ENCODE data around the gene SORD.
A peak's percentile ranks its signal among the peaks of the same experiment; 100 is the strongest.
"Not testable (repeated sequence)": the region's sequence is repeated elsewhere in the genome, so short reads cannot be mapped to it uniquely, and the experiment has no call there.

SORD gene

DNA sequence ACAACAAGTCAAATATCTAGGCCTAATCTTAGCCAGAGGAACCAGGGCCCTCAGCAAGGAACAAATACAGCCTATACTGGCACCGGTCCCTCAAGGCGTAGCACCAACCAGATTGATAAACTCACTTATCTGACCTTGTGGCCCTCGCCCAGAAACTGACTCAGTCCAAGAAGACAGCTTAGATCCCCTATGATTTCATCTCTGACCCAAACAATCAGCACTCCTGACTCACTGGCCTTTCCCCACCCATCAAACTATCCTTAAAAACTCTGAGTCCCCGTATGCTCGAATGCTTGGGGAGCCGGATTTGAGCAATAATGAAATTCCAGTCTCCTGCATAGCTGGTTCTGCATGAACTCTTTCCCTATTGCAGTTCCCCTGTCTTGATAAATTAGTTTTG lies 1.6 kb upstream of the SORD start:
- Histone ChIP-seq H3K9me3 (no peaks in the 10 kb centered on the region), H3K27me3 (peaks cover 0 to 10% of the 10 kb centered on the region in 2 donors), H3K27ac (no peak overlapping the region), H3K4me1 (peaks cover 0 to 18% (median 16%) of the 10 kb centered on the region in 4 donors), H3K4me3 (no peak overlapping the region), H3K36me3 (no peaks in the 10 kb centered on the region)
- no peak for TF ChIP-seq CTCF (IDR thresholded peaks at IDR 0.05)
- intact Hi-C loops (cut with DNase I; ENCODE audit: low total_unique reads): no loop called here
- no peak for DNase-seq

DNA sequence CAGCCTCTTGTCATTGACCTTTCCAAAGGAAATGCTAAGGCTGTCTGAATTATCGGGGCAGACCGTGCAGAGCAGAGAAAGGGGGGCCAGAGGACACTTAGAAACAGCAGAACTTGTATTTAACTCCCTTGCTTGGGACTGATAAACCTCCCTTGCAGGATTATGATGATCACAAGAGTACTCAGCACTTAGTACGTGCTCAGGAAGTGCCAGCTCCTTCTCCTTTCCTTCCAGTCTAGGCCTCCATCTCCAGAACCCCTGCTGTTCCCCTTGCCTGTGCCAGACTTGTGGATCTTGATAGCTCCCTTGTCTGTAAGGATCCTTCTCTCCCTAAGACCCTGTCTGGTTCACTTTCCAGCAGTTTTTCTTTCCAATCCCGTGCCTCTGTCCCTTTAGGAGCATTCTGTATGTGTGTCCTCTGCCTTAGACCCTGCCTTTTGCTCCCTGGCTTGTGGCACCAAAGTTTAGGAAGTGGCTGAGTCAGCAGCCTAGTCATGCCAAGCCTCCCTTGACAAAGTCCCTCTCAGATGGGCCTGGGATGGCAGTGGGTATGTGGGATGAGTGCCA lies 747 bp downstream of the SORD start:
- intact Hi-C loops (cut with DNase I; ENCODE audit: low total_unique reads): no loop called here
- H3K27me3 ChIP-seq: peaks cover 0 to 10% of the 10 kb centered on the region in 2 donors
- H3K27ac ChIP-seq: peak overlapping the region; percentile 76 to 77
- DNase-seq: no peak
- peaks cover 0 to 18% (median 16%) of the 10 kb centered on the region in 4 donors for H3K4me1 ChIP-seq
- H3K36me3 ChIP-seq: no peaks in the 10 kb centered on the region
- TF ChIP-seq CTCF (IDR thresholded peaks at IDR 0.05): no peak
- peak overlapping the region; percentile 58 to 86 for H3K4me3 ChIP-seq
- H3K9me3 ChIP-seq: no peaks in the 10 kb centered on the region

DNA sequence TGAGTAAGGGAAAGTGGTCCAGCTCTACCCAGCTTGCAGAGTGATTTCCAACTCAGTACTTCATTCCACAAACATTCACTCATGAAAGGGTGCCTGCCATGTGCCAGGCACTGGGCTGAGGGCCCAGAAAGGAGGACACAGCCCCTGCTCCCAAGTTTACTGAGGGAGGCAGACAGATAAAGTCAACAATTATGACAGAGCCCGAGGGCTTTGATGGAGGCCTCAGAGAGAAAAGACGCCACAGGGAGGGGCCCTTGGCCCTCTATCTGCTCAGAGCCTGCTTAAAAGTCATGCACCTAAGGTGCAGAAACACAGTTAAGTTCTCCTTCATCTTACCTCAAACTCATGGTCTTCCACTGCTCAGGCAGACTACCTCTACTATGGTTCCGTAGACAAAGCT lies 1.7 kb downstream of the SORD start:
- not testable (repeated sequence) for H3K36me3 ChIP-seq, DNase-seq
- intact Hi-C loops (cut with DNase I; ENCODE audit: low total_unique reads): loop anchor here (5.0 kb wide), 1 partner anchor 162 kb away; no protein-coding TSS in a partner anchor

DNA sequence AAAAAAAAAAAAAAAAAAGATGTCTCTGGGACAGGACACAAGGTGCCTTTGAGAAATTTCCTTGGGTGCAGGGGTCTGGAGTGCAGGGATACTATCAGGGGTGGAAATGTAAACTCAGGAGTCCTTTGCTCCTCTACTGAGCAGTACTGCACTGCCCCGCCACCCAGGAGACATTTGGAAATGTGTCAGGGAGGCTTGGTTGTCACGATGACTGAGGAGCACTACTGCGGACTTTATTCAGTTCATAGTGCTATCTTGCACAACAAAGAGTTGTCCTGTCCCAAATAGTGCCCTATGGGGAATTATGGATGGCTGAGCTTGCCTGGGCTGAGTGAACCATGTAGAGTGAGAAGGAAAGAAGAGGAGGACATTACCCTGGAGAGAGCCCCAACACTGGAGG lies 2.6 kb downstream of the SORD start:
- not testable (repeated sequence) for H3K27me3 ChIP-seq, H3K27ac ChIP-seq, H3K4me3 ChIP-seq, H3K36me3 ChIP-seq, H3K9me3 ChIP-seq, DNase-seq
- H3K4me1 ChIP-seq: peaks cover 0 to 18% (median 16%) of the 10 kb centered on the region in 4 donors
- intact Hi-C loops (cut with DNase I; ENCODE audit: low total_unique reads): loop anchor here (5.0 kb wide), 1 partner anchor 163 kb away; no protein-coding TSS in a partner anchor

More for the DNA sequence above, 1.7 kb downstream of the SORD start:
- H3K4me1 ChIP-seq: peaks cover 0 to 18% (median 16%) of the 10 kb centered on the region in 4 donors
- not testable (repeated sequence) for H3K27me3 ChIP-seq, H3K4me3 ChIP-seq, H3K9me3 ChIP-seq, H3K27ac ChIP-seq

DNA sequence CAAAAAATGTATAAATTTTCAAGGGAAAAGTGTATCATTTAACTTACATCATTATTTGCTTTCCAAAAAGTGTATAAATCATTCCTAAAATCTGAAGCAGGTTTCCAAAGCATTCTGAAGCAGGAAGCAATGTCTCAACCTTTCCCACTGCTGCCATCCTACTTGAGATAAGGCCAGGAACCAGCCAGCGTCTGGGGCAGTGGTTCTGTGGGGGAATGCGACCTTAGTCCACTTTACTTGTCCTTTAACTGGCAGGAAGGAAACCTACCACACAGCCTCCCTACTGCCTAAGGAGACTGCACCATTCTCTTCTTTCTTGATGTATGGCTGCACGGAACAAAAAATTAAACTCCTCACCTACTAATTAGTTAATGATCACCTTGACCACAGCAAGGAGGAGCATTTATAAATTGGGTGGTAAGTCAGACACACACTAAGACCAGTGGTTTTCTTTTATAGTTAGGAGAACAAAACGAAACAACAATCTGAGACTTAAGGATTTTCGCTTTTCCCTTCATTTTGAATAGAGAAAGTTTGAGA lies 3.7 kb downstream of the SORD start:
- H3K36me3 ChIP-seq: no peaks in the 10 kb centered on the region
- no peaks in the 10 kb centered on the region for H3K9me3 ChIP-seq
- H3K27ac ChIP-seq: no peak overlapping the region
- no peak overlapping the region for H3K4me3 ChIP-seq
- no peaks in the 10 kb centered on the region for H3K27me3 ChIP-seq
- no peak for TF ChIP-seq CTCF (IDR thresholded peaks at IDR 0.05)
- intact Hi-C loops (cut with DNase I; ENCODE audit: low total_unique reads): loop anchor here (5.0 kb wide), 1 partner anchor 164 kb away; no protein-coding TSS in a partner anchor
- DNase-seq: no peak
- peaks cover 0 to 18% (median 16%) of the 10 kb centered on the region in 4 donors for H3K4me1 ChIP-seq

DNA sequence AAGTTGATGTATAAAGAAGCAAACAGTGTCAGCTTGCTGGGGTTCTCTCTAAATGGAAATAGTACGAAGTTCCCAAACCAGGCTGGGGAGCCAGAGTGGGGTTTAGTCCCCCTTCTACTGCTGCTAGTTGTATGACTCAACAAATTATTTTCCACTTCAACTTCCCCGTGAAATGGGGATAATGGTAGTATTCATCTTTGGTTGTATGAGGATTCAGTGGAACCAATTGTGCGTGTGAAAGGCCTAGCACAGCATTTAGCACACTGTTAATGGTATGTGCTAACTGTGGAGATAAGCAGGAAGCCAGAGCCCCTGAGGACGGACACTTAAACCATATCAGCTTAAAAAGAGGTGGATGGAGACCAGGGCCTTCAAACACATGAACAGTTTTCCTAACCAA lies 4.2 kb downstream of the SORD start:
- DNase-seq: no peak
- no peak overlapping the region for H3K4me3 ChIP-seq
- no peaks in the 10 kb centered on the region for H3K27me3 ChIP-seq
- H3K9me3 ChIP-seq: no peaks in the 10 kb centered on the region
- no peaks in the 10 kb centered on the region for H3K36me3 ChIP-seq
- H3K4me1 ChIP-seq: peaks cover 0 to 16% (median 15%) of the 10 kb centered on the region in 4 donors
- no peak for TF ChIP-seq CTCF (IDR thresholded peaks at IDR 0.05)
- intact Hi-C loops (cut with DNase I; ENCODE audit: low total_unique reads): loop anchor here (5.0 kb wide), 1 partner anchor 165 kb away; no protein-coding TSS in a partner anchor
- H3K27ac ChIP-seq: no peak overlapping the region

All from tibial artery (tissue), 4 donors.